HG03558 (cell line): ENCODE data around the gene PRKCE.
A peak's percentile ranks its signal among the peaks of the same experiment; 100 is the strongest.

Experiments used
- ATAC-seq: cut with Tn5 transposase; IDR thresholded peaks from one replicate; pipeline ENCODE4 v1.9.1; 2021; ENCODE audit warnings: moderate number of reproducible peaks; ENCODE audit not compliant: unreplicated experiment; ENCODE audit errors: extremely low read depth

Gene PRKCE

DNA sequence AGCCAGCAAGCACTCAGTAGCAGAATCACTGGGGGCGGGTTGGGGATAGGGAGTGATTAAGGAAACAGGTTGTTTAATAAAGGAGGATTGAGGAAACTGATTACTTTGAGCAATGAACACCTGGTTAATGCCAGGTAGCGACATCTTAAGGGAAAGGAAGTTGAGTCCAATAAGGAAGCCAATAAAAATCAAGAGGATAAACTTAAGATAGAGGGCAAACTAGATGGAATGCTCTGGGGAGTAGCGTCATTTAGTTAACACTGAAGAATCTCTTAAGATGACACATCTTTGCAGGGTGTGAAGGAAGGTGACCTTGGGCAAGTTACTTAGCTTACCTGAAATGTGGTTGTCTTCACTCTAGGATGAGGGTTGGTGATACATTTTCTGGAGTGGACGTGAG lies 242.7 kb downstream of the PRKCE start:
- no peak for ATAC-seq

DNA sequence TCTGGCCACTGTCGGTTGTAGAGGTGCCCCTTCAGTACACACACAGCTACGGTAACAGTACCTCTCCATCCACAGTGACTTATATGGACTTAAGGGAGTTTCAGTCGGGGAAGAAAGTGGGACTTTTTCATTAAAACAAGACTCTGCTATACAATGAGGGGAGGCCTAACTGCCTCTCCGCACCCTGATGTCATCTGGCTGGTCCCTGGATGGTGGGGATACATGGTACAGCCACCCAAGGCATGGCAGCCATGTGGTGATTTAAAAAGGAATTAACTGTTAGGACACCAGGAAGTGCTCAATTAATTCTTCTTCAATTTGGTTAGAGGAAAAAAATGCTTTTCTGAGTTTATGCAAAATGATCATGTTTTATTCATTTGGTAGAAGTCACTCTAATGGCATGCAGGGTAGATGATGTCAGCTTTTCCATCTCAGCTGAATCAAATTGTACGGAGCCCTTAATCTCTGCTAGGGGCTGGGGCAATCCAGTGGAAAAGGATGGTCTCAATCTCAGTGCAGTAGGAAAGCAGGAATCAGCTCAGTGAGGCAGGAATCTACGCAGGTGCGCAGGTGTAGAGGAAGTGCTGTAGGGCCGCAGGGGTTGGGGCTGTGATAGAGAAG lies 243.9 kb downstream of the PRKCE start:
- no peak for ATAC-seq

DNA sequence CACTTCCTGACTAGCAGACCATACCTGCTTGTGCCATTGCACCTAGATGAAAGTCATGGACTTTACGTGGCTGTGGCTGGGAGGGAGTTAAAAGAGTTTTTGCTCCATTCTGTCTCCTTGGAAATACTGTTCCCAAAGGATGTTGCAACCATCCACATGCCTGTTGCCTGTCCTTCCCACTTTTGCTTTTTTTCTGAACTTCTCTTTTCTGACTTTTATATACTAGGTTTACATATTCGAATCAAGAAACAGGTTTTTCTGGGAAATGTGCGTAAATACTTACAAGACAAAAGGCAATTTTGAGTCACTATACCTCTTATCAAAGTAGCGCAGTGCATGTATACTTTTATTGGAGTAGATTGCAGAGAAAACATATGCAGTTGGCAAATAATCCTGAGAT lies 244.8 kb downstream of the PRKCE start:
- no peak for ATAC-seq

DNA sequence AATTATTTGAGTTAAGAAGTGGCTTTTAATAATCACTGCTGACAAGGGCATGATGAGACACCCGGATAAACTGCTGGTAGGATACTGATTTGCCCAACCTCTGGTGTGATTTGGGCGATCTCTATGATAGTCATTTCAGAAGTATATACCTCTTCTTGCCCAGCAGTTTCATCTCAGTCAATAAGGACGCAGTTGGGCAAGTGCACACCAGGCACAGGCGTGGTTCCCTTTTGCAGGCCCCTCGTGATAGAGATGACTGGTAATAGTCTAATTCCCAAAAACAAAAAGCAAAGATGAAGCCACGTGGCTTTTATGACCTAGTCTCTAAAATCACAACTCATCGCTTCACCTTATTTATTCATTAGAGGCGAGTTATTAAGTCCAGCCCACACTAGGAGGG lies 246.4 kb downstream of the PRKCE start:
- no peak for ATAC-seq

DNA sequence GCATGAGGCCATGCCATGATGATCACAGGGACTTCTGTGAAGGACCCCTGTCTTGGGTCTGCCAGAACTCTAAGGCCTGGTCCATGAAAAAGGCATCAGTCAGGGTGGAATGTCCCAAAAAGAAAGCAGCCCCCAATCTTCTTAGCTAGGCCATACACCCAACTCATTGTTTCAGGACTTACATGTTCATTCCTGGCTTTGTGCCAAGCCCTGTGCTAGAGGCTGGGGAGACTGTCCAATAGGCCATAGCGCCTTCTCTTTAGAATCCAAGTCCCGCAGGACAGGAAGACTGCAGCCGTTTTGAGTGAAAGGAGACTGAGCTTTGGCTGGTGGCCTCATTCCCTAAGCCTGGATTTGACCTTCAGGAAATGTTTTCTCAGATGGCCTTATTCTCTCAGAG lies 247.3 kb downstream of the PRKCE start:
- no peak for ATAC-seq

DNA sequence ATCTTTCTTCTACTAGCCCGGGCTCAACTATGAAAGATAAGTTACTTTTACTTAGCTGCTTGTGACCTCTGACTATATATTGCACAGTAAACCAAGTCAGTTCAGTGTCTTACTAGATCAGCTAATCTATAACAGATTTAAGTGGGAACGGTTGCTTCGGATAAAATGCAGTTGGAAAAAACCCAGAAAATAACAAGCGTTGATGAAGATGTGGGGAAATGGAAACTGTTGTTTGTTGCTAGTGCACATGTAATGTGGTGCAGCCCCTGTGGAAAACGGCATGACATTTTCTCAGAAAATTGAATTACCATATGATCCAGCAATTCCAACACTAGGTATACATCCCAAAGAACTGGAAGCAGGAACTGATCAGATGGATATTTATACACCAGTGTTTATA lies 248.5 kb downstream of the PRKCE start:
- ATAC-seq, result no peak

DNA sequence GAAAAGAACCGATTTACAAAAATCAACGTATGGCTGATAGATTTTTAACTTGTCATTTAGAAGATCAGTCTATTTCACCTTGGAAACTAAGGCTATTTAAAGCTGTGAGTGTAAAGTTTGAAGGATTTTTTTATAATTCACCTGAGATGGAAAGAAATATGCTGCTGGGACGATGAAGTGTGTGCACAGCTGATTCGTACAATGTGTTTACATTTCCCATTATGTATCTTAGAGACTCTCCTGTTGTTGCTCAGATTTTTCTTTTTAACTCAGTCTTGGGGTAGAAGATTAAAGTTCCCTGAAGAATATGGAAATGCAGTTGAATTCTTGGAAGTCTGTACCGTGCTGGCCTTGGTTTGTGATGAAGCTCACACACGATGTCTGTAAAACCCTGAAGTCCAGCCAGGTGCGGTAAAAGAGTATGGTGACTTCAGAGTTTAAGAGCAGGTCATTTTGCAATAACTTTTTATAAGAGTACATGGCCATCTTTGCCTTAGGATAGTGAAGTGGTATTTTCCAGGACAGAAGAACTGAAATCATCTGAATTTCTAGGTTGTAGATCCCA lies 250.1 kb downstream of the PRKCE start:
- ATAC-seq, result no peak

DNA sequence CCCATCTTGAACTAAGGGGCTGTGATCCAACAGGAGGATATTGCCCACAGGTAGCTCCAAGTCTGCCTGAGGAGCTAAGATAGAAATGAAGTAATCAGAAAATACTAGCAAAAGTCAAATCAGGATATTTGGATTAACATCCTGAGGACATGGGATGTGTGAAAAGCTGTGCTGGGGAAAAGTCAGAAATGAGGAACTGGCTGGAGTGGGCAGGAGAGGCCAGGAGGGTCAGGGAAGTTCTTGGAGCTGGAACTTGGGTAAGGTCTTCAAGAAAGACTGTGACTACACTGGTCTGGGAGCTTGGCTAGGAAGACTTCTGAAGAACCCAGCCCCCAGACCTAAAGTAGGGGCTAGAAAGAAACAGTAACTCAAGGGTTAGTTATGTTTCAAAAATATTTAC lies 250.9 kb downstream of the PRKCE start:
- no peak for ATAC-seq

DNA sequence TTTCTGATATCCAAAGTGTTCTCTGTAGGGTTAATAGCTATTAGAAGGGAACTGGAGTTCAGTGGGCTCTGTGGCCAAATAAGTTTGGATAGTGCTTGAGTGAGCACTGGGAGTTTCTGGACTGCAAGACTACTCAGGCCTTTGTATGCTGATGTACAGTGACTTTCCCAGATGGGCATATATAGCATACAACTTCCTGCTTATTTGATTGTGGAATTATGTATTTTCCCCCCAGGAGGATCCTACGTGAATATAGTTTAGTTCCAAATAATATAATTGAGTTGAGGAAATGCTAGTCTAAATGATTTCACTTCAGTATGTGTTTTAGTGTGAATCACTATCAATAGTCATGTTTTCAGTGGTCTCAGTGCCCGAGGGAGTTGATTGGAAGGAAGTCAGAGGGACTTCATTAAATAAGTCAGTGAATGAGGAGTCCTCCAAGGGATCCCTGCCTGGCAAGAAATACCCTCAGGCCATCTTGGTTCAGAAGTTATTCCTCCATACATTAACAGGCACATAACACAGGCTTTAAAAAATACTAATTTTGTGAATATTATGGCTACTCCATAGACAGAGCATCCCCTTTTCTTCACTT lies 251.4 kb downstream of the PRKCE start:
- ATAC-seq, result no peak

DNA sequence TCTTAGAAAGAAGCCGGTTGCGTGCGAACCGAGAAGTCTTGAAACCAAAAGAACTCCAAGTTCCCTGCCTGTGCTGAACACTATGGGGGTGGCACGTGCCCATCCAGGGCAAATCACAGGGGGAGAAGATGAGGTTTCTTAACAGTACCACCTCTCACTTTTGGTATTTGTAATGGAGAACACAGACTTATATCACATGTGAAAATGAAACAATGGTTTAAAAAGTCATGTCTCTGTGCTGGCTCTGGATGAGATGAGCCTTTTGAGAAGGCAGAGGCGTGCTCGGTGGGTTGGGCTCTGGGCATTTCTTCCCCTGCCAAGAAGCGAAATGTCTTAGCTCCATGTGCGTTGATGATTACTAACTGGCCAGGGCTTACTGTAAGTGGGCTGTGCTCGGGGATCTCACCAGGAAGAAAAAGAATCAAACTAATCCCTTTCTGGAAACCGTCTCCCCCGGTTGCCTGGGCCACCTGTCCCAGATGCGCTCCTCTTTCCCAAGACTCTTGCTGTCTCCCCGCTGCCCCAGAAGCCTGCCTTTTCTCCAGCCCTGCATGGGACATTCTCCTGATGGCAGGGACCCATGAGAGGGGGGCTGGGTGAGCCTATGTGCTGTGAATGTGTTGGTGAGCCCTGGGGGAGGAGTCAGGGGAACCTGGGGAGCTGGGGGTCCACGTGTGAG lies 252.9 kb downstream of the PRKCE start:
- ATAC-seq, result peak; percentile 49

DNA sequence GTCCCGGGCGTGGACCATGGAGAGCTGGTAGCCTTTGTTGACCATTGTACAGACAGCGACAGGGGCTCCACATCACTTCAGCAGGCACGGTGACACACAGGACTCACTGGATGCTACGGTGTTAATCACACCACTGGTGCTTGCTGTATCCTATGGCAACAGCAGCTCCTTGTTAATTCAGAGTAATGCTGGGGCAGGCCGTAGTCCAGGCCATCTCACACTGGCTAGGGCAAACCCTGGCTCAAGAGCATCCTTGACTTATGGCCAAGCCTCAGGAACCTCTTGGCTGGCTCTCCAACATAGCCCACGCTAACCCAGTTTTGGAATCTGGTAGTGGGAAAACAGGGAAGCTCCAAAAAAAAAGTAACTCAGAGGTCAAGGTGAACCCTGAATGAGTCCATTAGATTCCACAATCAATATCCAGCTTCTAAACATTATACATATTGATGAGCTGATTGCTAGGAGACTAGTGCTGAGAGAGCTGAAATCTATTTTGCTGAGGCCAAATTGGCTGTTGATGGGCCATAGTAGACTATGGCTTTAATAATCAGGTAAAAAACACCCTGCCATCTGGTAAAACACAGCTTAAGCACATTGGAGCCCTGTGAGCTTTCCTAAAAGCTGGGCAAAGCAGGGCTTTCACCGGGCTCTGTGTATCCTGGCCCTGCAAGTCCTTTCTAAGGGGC lies 253.6 kb downstream of the PRKCE start:
- ATAC-seq, result no peak

DNA sequence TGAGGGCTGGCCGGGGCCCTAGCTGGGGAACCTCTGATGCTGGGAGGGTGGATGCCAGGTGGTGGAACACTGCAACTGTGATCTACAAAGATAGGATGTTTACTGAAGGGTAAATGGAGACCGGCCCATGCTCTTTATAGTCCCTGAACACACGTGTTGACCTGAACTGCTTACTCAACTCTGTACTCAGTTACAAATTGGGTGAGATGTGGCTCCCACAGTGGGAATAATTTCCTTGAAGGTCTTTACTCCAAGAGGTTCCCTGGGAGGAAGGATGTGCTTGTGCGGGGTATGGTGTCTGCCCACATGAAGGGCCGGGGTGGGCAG lies 254.1 kb downstream of the PRKCE start:
- ATAC-seq, result no peak

DNA sequence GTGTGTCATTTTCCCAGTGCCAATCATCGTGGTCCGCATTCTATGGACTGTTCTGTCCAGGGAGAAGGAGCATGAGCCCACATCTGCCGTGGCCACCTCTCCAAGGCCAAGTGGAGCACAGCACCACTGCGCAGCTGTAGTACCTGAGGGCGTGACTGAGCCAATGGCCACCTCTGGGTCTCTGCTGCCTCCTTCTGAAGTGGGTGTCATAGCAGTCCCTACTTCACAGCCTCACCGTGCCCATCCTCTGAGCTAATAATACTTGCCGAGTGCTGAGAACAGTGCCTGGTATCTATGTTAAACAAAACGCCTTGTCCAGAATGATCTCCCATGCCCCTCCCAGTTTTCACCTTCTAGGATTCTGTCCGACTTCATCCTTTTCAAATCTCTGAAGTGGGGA lies 256.1 kb downstream of the PRKCE start:
- ATAC-seq, result no peak

DNA sequence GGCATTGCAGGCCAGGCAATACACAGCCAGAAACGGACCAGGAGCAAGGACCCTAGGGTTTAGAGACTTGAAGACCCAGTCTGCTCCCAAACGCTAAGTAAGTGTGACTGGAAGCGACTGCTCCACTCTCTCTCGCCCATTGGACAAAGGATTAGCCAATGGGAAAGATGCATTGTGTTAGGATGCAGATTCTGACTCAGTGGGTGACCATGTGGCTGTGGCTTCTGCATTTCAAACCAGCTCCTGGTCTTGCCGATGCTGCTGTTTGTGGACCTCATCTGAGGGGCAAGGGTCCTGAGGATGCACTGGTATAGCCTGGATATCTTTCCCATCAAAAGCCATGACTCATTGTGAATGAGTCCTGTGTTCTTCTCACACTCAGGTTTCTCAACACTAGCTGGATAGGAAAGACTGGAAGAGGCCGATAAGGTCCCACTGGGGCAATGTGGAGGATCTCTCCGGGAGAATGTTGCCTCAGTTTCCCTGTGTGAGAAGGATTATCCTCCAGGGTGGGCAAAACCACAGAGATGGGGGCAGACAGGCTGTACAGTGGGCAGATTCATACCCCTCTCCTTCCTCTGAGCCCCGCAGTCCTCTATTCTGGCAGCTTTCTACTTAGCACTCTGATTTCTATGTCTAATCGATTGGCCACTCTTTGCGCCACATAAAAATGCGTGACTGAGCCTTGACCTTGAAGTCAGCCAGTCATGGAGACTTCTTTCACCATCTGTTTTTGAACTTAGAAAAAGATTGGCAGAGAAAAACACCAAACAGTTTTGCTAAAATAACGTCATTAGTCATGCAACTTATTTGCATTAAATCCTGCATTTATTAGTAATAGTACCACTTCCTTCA lies 257.1 kb downstream of the PRKCE start:
- ATAC-seq, result no peak

DNA sequence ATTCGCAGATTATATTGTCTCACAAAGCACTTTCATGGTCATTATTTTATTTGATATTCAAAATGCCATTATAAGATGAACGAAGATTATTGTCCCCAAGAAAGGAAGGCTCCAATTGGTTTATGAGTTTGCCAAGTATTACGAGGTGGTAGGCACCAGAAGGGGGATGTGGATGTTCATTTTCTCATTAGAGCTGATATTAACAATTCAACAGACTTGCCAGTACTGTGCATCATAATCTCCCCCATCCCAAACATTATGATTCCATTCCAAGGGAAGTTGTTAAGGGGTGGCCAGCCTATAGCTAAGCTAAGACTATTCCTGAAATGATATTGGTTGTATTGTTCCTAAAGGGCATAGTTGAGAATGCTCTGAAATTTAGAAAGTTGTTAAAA lies 257.7 kb downstream of the PRKCE start:
- no peak for ATAC-seq

DNA sequence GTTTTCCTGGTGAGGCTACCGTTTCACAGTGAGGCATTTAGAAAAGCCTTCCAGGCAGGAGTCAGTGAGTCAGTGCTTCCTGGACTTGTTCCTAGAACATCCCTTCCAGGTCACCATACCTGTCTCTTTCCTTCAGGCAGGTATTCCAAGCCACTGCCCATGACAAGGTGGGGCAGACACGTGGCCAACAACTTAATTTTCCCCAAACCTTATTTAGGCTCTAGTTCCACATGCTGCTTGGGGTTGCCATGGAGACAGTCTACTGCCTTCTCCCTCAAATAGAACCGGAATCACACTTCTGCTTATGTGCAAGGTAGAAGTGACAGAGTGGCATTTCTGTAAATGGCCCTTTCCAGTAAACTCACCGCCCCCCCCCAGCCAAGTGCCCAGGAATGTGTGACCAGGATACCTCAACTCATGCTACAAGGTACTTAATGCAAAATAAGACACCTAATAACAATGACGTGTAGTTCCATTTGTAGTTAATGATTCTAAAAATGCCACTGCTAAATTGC lies 258.3 kb downstream of the PRKCE start:
- peak; percentile 45 for ATAC-seq

DNA sequence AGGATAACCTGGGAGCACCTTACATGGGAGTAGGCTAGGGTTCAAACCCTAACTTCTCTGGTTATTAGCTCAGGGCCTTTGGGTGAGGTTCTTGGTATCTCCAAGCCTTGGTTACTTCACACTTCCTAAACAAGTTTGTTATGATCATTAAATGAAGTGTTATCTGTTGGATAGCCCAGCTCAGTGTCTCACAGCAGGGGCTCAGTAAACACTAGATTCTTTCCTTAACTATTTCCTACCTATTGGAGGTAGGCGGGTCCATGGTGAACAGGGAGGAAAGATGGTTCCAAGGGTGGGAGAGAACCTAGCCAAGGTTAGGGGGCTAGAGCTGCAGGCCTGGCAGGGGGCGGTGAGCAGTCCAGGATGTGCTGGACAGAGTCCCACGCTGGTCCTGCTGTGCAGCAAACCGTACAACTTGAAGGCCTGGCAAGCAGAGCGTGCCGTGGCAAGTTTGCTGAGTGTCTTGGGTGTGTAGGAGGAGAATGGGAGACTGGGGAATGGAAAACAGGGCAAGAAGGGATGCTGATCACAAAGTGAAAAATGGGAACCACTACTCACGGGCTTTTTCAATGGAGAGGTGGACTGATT lies 259.1 kb downstream of the PRKCE start:
- no peak for ATAC-seq

DNA sequence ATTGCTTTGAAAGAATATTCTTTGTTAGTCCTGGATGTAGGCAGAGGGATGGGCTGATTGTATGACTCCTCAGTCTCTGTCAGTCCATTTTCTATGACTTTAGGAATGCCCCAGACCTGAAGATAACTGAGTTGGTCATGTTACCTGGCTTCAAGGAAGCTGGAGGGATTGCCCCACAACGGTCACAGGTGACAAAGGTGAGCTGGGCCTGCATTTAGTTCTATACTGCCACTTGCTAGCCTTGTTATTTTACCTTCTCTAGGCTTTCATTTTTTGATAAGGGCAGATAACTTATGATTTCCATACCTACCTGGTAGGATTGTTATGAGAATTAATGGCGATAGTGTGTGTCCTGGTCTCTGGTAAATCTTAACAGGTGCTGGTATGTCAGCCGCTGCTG lies 260.1 kb downstream of the PRKCE start:
- no peak for ATAC-seq

DNA sequence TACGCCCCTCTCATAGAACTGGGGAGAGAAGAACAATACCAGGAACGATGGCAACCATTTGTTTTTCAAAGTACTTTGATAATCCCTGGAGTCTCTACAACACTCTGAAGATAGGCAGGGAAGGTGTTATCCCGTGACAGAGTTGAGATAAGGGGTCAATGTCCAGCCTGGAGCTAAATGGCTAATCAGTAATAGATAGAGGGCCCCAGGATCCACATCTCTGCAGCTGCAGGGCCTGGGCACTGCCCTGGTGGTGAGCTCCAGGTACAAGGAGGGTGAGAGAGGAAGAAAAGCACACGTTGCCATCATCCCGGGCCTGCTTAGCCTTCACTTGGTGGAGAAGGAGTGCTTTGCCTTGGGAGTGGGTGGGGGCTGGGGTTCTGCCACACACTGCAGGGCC lies 260.6 kb downstream of the PRKCE start:
- ATAC-seq, result no peak

DNA sequence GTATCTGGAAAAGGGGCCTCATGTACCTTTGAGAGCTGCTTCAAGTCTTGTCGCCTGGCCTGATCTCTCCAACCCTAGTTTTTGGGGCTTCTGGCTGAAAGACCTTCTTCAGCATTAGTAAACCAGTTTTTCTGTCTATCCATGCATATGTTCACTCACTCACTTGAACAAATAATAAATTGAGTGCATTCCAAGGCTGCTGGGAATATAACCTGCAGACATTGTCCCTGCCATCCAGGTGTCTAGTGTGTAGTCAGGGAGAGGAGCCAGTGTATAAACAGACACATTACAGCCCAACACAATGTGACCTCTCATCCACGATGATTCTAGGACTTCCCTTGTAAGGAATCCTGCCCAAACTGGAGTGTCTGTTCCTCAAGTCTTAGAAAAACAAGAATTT lies 262.1 kb downstream of the PRKCE start:
- ATAC-seq, result no peak
